GM18502 (cell line): ENCODE results near the gene HEXIM1.
"Not testable (repeated sequence)": the region's sequence is repeated elsewhere in the genome, so short reads cannot be mapped to it uniquely, and the experiment has no call there.

Experiments
- ATAC-seq: cut with Tn5 transposase; IDR thresholded peaks from one replicate; pipeline ENCODE4 v1.9.1; 2021; ENCODE audit warnings: mild to moderate bottlenecking; ENCODE audit not compliant: unreplicated experiment, poor library complexity

The HEXIM1 gene

GRCh38 chr17:45112559-45113423 lies 35.5 kb upstream of the HEXIM1 start:
- ATAC-seq = no peak

- ATAC-seq = no peak
Measured at GRCh38 chr17:45113424-45113754, 34.9 kb upstream of the HEXIM1 start.

GRCh38 chr17:45114117-45114932 lies 34.0 kb upstream of the HEXIM1 start:
- ATAC-seq = no peak

- ATAC-seq = no peak
Measured at GRCh38 chr17:45115015-45115625, 33.2 kb upstream of the HEXIM1 start.

- ATAC-seq = no peak
Measured at GRCh38 chr17:45115871-45116270, 32.4 kb upstream of the HEXIM1 start.

GRCh38 chr17:45116434-45117016 lies 31.8 kb upstream of the HEXIM1 start:
- ATAC-seq = no peak

- ATAC-seq = no peak
Measured at GRCh38 chr17:45117334-45117733, 30.9 kb upstream of the HEXIM1 start.

GRCh38 chr17:45117848-45118646 lies 30.2 kb upstream of the HEXIM1 start:
- ATAC-seq = no peak

GRCh38 chr17:45118691-45119090 lies 29.6 kb upstream of the HEXIM1 start:
- no peak for ATAC-seq

- ATAC-seq = no peak
Measured at GRCh38 chr17:45119964-45120363, 28.3 kb upstream of the HEXIM1 start.

GRCh38 chr17:45120558-45120957 lies 27.7 kb upstream of the HEXIM1 start:
- ATAC-seq = no peak

- no peak for ATAC-seq
Measured at GRCh38 chr17:45121055-45121454, 27.2 kb upstream of the HEXIM1 start.

GRCh38 chr17:45123076-45123770 lies 25.1 kb upstream of the HEXIM1 start:
- ATAC-seq = no peak

GRCh38 chr17:45123930-45124796 lies 24.1 kb upstream of the HEXIM1 start:
- ATAC-seq = no peak

- ATAC-seq = not testable (repeated sequence)
Measured at GRCh38 chr17:45124797-45125122, 23.5 kb upstream of the HEXIM1 start.

- no peak for ATAC-seq
Measured at GRCh38 chr17:45125509-45125908, 22.8 kb upstream of the HEXIM1 start.

- ATAC-seq = no peak
Measured at GRCh38 chr17:45127207-45127547, 21.1 kb upstream of the HEXIM1 start.

GRCh38 chr17:45127548-45128300 lies 20.6 kb upstream of the HEXIM1 start:
- ATAC-seq = no peak
